Large intestine (tissue), 3 donors: ENCODE measurements around the gene YWHAH. TPM values are rescaled to one million over a fixed set of nuclear protein-coding genes. Genes with fewer than 3 reads are reported as not detected.

Source experiments
- DNase-seq, 2 donors: peaks; one replicate each; pipeline versions ENCODE4 v3.0.0 to v3.0.0-alpha.2; 2013
- H3K27ac ChIP-seq: one replicate; pipeline ENCODE4 v1.5.1; 2013; ENCODE audit warnings: low read length
- H3K27me3 ChIP-seq: 2 replicates; pipeline ENCODE4 v1.6.1; 2013; ENCODE audit warnings: low read length; ENCODE audit not compliant: control insufficient read depth, insufficient read depth
- H3K36me3 ChIP-seq: 2 replicates; pipeline ENCODE4 v1.6.1; 2013; ENCODE audit warnings: low read length; ENCODE audit not compliant: control insufficient read depth, insufficient read depth
- H3K4me1 ChIP-seq: one replicate; pipeline ENCODE4 v1.6.1; 2013; ENCODE audit warnings: low read length; ENCODE audit not compliant: control insufficient read depth, insufficient read depth
- H3K4me3 ChIP-seq: one replicate; pipeline ENCODE4 v1.5.1; 2013; ENCODE audit warnings: low read length
- H3K9me3 ChIP-seq: one replicate; pipeline ENCODE4 v1.6.1; 2013; ENCODE audit warnings: mild to moderate bottlenecking, low read depth, low read length, moderate library complexity; ENCODE audit not compliant: control insufficient read depth
- WGBS: methylation state at CpG from one replicate; pipeline ENCODE4 v1.1.5; 2013; ENCODE audit warnings: low lambda C conversion rate; ENCODE audit not compliant: insufficient coverage; 5-methylcytosine and 5-hydroxymethylcytosine counted together
- polyA plus RNA-seq: library from polyadenylated mRNA; unstranded; fragments of 120-200 nt; gene quantifications from one replicate; pipeline ENCODE4 v1.2.1, GENCODE V29; 2013

The YWHAH gene
- polyA plus RNA-seq, 1 donor: 90.3 TPM

DNA sequence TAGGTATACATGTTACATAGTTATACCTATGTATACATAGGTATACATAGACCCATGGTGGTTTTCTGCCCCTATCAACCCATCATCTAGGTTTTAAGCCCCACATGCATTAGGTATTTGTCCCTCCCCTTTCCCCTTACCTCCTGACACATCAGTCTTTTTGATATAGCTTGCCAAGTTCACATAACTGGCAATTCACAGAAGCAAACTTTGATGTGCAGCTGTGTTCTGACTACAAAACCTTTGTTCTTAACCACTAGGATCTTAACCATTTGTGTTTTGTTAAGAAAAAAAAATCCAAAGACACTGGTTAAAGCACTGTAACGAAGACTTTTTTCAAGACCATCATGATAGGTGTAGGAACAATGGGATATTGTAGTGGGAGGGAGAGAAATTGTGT lies 55.8 kb downstream of the YWHAH start:
- DNase-seq: no peak

DNA sequence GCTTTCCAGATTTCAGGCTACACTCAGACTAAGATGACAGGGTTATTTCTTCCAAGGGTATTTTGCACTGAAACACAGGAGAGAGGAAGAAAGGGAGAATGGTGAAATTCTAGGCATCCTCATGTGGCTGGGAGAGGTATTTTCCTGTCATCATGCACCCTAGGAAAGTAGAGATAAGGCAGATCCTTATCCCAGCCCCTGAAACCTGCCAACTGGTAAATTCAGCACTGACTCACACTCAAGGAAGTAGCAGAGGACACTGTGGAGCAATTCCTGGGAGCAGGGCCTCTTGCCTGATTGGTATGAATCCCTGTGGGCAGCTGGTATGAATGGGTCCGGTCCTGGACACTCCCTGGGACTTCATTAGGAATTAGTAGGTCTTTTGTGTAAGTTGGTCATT lies 61.1 kb downstream of the YWHAH start:
- no CpG with 5 or more reads among the region's 1 CpG for WGBS
- peaks cover 14% of the 10 kb centered on the region for H3K4me1 ChIP-seq
- H3K27me3 ChIP-seq: no peaks in the 10 kb centered on the region
- no peaks in the 10 kb centered on the region for H3K9me3 ChIP-seq
- H3K27ac ChIP-seq: peak overlapping the region; percentile 77
- H3K4me3 ChIP-seq: no peak overlapping the region
- peak; percentile 64 to 77 for DNase-seq
- H3K36me3 ChIP-seq: no peaks in the 10 kb centered on the region

More for the DNA sequence above, 55.8 kb downstream of the YWHAH start:
- Histone ChIP-seq H3K9me3 (no peaks in the 10 kb centered on the region), H3K4me1 (peaks cover 11% of the 10 kb centered on the region), H3K27me3 (no peaks in the 10 kb centered on the region), H3K36me3 (no peaks in the 10 kb centered on the region), H3K27ac (no peak overlapping the region), H3K4me3 (no peak overlapping the region)
- WGBS: 100% methylated on average over 1 of the region's 1 CpG

Other genes starting within 250 kb of the YWHAH start
- gene PRR14L, start 194.4 kb upstream of the YWHAH start, polyA plus RNA-seq: 23.9 TPM
- 12.0 TPM for gene DEPDC5, start 190.5 kb upstream of the YWHAH start, polyA plus RNA-seq
- gene SLC5A1, start 98.7 kb downstream of the YWHAH start, polyA plus RNA-seq: 166 TPM
- 0.21 TPM for gene C22orf42, start 214.8 kb downstream of the YWHAH start, polyA plus RNA-seq